Measurements from ENCODE around the gene NTSR1. TPM values are rescaled to one million over a fixed set of nuclear protein-coding genes. Genes with fewer than 3 reads are reported as not detected.

Gene NTSR1
- total and polyA plus RNA-seq, 2 experiments from 2014 or later = 0.15 to 1.4 TPM

- no peak for TF ChIP-seq CTCF (conservative IDR thresholded peaks at IDR 0.05; ENCODE audit: low read depth in 2 of 2)
Observed at GRCh38 chr20:62693524-62693922, 15.1 kb upstream of the NTSR1 start (continued).

- H2AFZ ChIP-seq = no peak overlapping the region
- H4K20me1 ChIP-seq (replicated peaks; ENCODE audit: insufficient read depth) = no peaks in the 10 kb centered on the region
- H3K4me3 ChIP-seq = no peak overlapping the region
- no peaks in the 10 kb centered on the region for H3F3A ChIP-seq (replicated peaks; ENCODE audit: low read depth)
- H3K27me3 ChIP-seq (ENCODE audit: insufficient read depth) = no peaks in the 10 kb centered on the region
- H3K27ac Mint-ChIP-seq = no peak overlapping the region
- peaks cover 13% of the 10 kb centered on the region for H3K27me3 Mint-ChIP-seq (ENCODE audit: insufficient read depth, low read depth, poor library complexity)
- H3K4me1 Mint-ChIP-seq = peaks cover 3% of the 10 kb centered on the region; the same call in 1 of the 3 replicates
- H3K27ac ChIP-seq (ENCODE audit: low read depth) = no peak overlapping the region
- H3K4me1 ChIP-seq (ENCODE audit: insufficient read depth) = no peaks in the 10 kb centered on the region
- H3K36me3 Mint-ChIP-seq (ENCODE audit: low read depth) = no peaks in the 10 kb centered on the region
- H3K79me2 ChIP-seq (replicated peaks; ENCODE audit: insufficient read depth) = no peaks in the 10 kb centered on the region
- ATAC-seq (no peak), DNase-seq (ENCODE audit: low spot score) (no peak)
- no peak overlapping the region for H3K4me3 Mint-ChIP-seq
- H3K4me2 ChIP-seq = no peak overlapping the region
- no peaks in the 10 kb centered on the region for H3K9me2 ChIP-seq (ENCODE audit: insufficient read depth)
- H3K9me3 Mint-ChIP-seq = no peaks in the 10 kb centered on the region
- H3K36me3 ChIP-seq (ENCODE audit: insufficient read depth) = no peaks in the 10 kb centered on the region
- no peak for TF ChIP-seq ETS1 (IDR thresholded peaks at IDR 0.05)
- no peak for TF ChIP-seq POLR2AphosphoS5 (IDR thresholded peaks at IDR 0.05; ENCODE audit: low read depth)
- no peak for TF ChIP-seq EZH2phosphoT487 (IDR thresholded peaks at IDR 0.05; ENCODE audit: unreplicated experiment)
- TF ChIP-seq CREB1 (CRISPR knock-in tag; IDR thresholded peaks at IDR 0.05; ENCODE audit: low read depth) = no peak
- TF ChIP-seq STAT1 (IDR thresholded peaks at IDR 0.05; ENCODE audit: unreplicated experiment) = no peak
- no peak for TF ChIP-seq NANOG (IDR thresholded peaks at IDR 0.05; ENCODE audit: borderline replicate concordance)
- no peak for TF ChIP-seq ZNF331 (CRISPR knock-in tag; IDR thresholded peaks at IDR 0.05; ENCODE audit: low read depth)
- no peak for TF ChIP-seq JUNB (IDR thresholded peaks at IDR 0.05; ENCODE audit: unreplicated experiment)
- no peak for TF ChIP-seq EZH2 (IDR thresholded peaks at IDR 0.05; ENCODE audit: low read depth, unreplicated experiment)
- no peak for TF ChIP-seq REST (IDR thresholded peaks at IDR 0.05; ENCODE audit: unreplicated experiment)
- TF ChIP-seq CTCF (conservative IDR thresholded peaks at IDR 0.05; ENCODE audit: low read depth in 2 of 2) = no peak; a peak in 1 of 4 replicates
Observed at GRCh38 chr20:62694106-62694505, 14.5 kb upstream of the NTSR1 start.

Data from GM23338 (cell line).